ENCODE data around the gene MFAP1. TPM values are rescaled to one million over a fixed set of nuclear protein-coding genes. Genes with fewer than 3 reads are reported as not detected.

MFAP1 gene, protein sequence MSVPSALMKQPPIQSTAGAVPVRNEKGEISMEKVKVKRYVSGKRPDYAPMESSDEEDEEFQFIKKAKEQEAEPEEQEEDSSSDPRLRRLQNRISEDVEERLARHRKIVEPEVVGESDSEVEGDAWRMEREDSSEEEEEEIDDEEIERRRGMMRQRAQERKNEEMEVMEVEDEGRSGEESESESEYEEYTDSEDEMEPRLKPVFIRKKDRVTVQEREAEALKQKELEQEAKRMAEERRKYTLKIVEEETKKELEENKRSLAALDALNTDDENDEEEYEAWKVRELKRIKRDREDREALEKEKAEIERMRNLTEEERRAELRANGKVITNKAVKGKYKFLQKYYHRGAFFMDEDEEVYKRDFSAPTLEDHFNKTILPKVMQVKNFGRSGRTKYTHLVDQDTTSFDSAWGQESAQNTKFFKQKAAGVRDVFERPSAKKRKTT
- total RNA-seq, result 10 to 100 TPM; 14.5 to 23.5 (median 17.3) TPM

DNA sequence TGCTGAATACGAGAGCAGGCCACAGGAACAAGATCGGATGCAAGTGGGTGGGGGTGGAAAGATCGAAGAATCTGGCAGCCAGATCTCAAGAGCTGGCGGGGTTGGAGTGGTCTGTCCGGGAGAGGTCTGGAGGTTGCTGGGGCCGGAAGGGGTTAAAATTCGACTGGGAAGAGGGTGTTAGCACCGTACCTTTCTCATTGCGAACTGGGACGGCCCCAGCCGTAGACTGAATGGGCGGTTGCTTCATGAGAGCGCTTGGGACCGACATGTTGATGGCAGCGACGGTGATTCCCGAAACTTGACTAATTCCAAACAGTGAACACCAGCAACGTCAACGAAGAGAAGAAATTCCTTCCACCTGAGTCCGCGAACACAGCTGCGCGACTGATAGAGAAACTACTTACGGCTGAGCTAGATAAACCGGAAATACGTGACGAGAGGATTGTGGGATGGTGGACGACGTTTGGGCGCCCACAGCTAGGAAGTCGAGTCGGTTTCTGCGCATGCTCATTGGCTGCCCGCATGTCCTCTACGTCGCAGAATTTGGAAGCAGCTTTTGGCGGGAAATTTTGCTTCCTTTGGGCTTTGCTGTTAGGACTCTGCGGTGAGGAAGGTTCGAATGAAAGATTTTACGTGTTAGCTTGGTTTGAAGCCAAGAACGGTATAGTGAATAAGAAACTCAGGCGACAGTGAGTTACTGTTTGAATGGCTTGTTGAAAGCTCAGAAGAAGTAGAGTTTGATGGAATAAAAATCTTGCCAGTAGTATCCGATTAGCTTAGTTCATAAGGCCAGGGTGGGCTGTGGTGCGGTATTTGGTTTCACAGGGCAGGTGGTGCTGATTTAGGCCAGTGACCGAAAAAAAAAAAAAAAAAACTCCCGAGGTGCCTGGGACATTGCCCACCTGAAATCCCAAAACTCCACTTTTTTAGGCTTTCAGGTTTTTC, at the start of gene MFAP1:
TSS of gene MFAP1 (minus strand) at position 389 of the 945 bp plus-strand sequence. CDS start at position 268, 121 bp downstream.
- DNase-seq (ENCODE audit: low spot score in 2 of 2), result peak; percentile 96 to 98
- 8% methylated on average over 46 of the region's 46 CpGs for WGBS, 2 donors
- intact Hi-C loops (cut with DNase I; ENCODE audit: low total_unique reads), result no loop called here

DNA sequence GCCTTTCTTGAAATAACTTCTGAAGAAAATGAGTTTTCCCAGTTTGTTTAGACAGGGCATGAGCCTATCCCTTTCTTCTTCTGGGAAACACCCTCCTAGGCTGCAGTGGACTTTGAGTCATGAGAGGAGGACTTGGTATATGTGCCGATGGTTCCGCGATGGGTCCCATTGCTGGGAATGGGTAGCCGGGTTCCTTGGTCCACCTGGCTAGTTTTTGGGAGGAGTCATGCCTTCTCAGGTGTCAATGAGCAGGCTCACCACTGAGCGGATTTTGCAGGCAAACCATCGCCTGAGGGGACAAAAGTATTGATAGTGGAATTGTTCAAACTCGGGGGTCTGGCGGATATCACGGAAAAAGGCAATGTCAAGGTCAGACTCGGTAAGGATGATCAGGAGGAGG, 49.2 kb upstream of the MFAP1 start:
- intact Hi-C loops (cut with DNase I; ENCODE audit: low total_unique reads), result no loop called here
- DNase-seq (ENCODE audit: low spot score in 2 of 2), result no peak
- WGBS, 2 donors, result 91 to 95% methylated on average over 10 of the region's 10 CpGs
- no peak overlapping the region for H3K4me3 ChIP-seq (ENCODE audit: low read depth, poor library complexity, severe bottlenecking)
- TF ChIP-seq POLR2A (IDR thresholded peaks at IDR 0.05), result no peak
- TF ChIP-seq, protein P1, sequence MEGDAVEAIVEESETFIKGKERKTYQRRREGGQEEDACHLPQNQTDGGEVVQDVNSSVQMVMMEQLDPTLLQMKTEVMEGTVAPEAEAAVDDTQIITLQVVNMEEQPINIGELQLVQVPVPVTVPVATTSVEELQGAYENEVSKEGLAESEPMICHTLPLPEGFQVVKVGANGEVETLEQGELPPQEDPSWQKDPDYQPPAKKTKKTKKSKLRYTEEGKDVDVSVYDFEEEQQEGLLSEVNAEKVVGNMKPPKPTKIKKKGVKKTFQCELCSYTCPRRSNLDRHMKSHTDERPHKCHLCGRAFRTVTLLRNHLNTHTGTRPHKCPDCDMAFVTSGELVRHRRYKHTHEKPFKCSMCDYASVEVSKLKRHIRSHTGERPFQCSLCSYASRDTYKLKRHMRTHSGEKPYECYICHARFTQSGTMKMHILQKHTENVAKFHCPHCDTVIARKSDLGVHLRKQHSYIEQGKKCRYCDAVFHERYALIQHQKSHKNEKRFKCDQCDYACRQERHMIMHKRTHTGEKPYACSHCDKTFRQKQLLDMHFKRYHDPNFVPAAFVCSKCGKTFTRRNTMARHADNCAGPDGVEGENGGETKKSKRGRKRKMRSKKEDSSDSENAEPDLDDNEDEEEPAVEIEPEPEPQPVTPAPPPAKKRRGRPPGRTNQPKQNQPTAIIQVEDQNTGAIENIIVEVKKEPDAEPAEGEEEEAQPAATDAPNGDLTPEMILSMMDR (IDR thresholded peaks at IDR 0.05), result no peak

More for the DNA sequence above, at the start of gene MFAP1:
- peak within 1 kb of the TSS; percentile 63 for H3K4me3 ChIP-seq (ENCODE audit: low read depth, poor library complexity, severe bottlenecking)
- TF ChIP-seq, protein P1 (IDR thresholded peaks at IDR 0.05), result no peak
- peak in 1 of 2 donors; percentile 56 for TF ChIP-seq POLR2A (IDR thresholded peaks at IDR 0.05)

DNA sequence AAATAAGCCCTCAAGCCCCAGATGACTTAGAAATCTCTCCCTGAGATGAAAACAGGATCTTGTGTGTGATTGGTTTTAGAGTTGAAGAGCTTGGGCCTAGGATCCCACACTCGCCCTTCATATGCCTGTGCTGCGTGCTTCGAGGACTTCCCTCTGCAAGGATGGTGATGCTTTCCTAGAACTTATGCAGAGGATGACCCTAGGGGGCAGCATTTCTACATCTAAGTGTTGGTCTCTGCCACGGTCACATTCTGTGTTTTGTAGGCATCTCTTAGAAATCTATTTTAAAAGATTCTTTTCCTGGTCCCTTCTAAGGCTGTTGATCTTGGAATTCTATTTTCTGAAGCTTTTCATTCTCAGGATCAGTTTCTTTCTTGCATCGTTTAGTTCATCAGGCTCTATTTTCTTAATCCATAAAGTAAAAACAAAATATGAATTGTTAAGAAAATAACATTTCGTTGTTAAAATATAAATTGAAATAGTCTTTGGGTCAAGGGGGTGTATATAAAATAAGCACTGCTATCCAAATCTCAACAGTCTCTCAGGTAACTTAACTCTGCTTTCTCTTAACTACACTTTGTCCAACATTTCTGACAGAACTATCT, 48.0 kb upstream of the MFAP1 start:
- TF ChIP-seq, protein P1 (IDR thresholded peaks at IDR 0.05), result no peak
- intact Hi-C loops (cut with DNase I; ENCODE audit: low total_unique reads), result no loop called here
- no peak overlapping the region for H3K4me3 ChIP-seq (ENCODE audit: low read depth, poor library complexity, severe bottlenecking)
- WGBS, 2 donors, result 71 to 72% methylated on average over 6 of the region's 6 CpGs
- DNase-seq (ENCODE audit: low spot score in 2 of 2), result no peak

DNA sequence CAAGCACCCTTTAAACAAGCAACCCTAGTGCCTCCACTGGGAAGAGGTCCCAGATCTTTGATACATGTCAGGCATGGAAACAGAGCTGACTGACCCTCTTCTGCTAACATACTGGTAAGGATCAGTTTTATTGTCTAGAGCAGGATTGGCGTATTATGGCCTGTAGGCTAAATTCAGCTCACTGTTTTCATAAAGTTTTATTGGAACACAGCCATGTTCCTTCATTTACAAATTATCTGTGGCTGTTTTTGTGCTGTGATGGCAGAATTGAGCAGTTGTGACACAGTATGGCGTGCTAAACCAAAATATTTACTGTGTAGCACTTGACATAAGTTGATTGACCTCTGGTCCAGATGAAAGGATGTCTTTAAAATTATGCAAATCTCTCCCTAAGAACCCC, 47.3 kb upstream of the MFAP1 start:
- DNase-seq (ENCODE audit: low spot score in 2 of 2), result no peak
- 94 to 96% methylated on average over 2 of the region's 2 CpGs for WGBS, 2 donors
- no peak for TF ChIP-seq POLR2A (IDR thresholded peaks at IDR 0.05)
- TF ChIP-seq, protein P1 (IDR thresholded peaks at IDR 0.05), result no peak
- intact Hi-C loops (cut with DNase I; ENCODE audit: low total_unique reads), result no loop called here
- no peak overlapping the region for H3K4me3 ChIP-seq (ENCODE audit: low read depth, poor library complexity, severe bottlenecking)

DNA sequence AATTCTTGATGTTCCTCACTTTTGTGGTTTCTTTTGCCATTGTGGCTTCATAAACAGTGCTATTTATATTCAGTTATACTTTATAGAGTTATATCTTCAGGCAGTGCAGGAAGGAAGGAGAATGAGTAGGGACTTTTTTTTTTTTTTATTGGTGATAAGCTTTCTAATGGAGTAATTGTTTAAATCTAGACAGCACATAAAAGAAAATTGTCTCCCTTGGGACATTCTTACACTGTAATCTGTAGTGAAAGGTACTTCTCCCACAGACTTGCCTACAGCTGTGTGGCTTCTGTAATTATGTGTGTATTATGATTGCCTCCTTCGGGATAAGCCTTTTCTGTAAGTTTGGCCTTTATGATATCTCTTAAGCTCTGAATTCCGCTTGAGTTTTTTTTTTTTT, 43.9 kb upstream of the MFAP1 start:
- DNase-seq (ENCODE audit: low spot score in 2 of 2), result no peak
- TF ChIP-seq, protein P1 (IDR thresholded peaks at IDR 0.05), result no peak
- TF ChIP-seq POLR2A (IDR thresholded peaks at IDR 0.05), result no peak
- intact Hi-C loops (cut with DNase I; ENCODE audit: low total_unique reads), result no loop called here
- H3K4me3 ChIP-seq (ENCODE audit: low read depth, poor library complexity, severe bottlenecking), result no peak overlapping the region
- WGBS, 2 donors, result 92 to 93% methylated on average over 2 of the region's 2 CpGs
